G401 (cell line): Measurements from ENCODE around the gene ZBTB40. TPM values are rescaled to one million over a fixed set of nuclear protein-coding genes. Genes with fewer than 3 reads are reported as not detected.

Experiments used
- DNase-seq: peaks from one replicate; pipeline ENCODE4 v3.0.0-alpha.2; 2015; ENCODE audit warnings: low spot score
- in situ Hi-C: cut with HindIII; loops from 2 replicates; pipeline ENCODE4 v1.10.0; 2016; ENCODE audit warnings: low sequenced_read_pairs, mixed read lengths
- total RNA-seq: library from RNA; depleted of rRNA; stranded (reverse); fragments of >200 nt; shearing (Covaris generic); gene quantifications from 2 replicates; pipeline ENCODE4 v1.2.3, GENCODE V29; 2014; rRNA removed

ZBTB40 gene, protein sequence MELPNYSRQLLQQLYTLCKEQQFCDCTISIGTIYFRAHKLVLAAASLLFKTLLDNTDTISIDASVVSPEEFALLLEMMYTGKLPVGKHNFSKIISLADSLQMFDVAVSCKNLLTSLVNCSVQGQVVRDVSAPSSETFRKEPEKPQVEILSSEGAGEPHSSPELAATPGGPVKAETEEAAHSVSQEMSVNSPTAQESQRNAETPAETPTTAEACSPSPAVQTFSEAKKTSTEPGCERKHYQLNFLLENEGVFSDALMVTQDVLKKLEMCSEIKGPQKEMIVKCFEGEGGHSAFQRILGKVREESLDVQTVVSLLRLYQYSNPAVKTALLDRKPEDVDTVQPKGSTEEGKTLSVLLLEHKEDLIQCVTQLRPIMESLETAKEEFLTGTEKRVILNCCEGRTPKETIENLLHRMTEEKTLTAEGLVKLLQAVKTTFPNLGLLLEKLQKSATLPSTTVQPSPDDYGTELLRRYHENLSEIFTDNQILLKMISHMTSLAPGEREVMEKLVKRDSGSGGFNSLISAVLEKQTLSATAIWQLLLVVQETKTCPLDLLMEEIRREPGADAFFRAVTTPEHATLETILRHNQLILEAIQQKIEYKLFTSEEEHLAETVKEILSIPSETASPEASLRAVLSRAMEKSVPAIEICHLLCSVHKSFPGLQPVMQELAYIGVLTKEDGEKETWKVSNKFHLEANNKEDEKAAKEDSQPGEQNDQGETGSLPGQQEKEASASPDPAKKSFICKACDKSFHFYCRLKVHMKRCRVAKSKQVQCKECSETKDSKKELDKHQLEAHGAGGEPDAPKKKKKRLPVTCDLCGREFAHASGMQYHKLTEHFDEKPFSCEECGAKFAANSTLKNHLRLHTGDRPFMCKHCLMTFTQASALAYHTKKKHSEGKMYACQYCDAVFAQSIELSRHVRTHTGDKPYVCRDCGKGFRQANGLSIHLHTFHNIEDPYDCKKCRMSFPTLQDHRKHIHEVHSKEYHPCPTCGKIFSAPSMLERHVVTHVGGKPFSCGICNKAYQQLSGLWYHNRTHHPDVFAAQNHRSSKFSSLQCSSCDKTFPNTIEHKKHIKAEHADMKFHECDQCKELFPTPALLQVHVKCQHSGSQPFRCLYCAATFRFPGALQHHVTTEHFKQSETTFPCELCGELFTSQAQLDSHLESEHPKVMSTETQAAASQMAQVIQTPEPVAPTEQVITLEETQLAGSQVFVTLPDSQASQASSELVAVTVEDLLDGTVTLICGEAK
- total RNA-seq, result 6.9 and 9.8 TPM in 2 replicates

GRCh38 chr1:22451702-22452480 lies at the start of gene ZBTB40:
ZBTB40 (plus strand) TSS chr1:22451851; CDS start chr1:22489949, 38,098 bp downstream.
- DNase-seq, result peak; percentile 96
- in situ Hi-C loops, result no loop called here

GRCh38 chr1:22402356-22403053 lies 49.1 kb upstream of the ZBTB40 start:
- no peak for DNase-seq
- in situ Hi-C loops, result no loop called here

- in situ Hi-C loops, result no loop called here
Measured at GRCh38 chr1:22404486-22404885, 47.2 kb upstream of the ZBTB40 start.

DNA sequence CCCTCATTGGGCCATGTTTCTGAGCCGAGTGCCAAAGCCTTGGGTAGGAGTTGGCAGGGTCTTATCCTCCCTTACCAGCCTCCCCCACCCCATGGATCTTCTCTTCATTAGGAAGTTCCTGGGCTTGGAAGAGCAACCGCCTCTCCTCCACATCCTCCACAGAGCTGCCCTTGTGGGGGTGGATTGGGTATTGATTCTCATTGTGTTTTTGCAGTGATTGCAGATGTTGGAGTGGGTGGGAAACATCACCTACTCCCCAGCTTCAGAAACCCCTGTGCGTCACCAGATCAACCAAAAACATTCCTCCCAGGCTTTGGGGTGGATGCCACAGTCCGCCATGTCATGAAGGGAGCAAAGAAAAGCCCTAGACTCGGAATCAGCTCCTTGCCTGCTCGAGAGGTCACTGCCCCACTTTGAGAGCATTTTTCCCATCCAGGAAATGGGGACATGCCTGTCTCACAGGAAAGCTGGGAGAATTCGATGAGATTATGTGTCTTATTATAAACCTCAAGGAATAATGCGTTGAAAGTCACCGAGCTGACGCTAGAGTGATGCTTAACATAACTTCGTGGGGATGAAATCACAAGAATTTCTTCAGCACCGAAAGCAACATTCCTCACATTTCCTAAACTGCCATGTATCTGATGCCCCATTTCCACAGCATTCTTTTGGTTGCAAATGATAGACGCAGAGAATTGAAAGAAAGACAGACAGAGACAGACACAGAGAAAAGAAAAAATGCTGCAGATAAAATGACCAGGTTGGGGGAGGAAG lies 44.7 kb upstream of the ZBTB40 start:
- in situ Hi-C loops, result no loop called here
- no peak for DNase-seq

More at GRCh38 chr1:22404486-22404885, 47.2 kb upstream of the ZBTB40 start:
- no peak for DNase-seq

DNA sequence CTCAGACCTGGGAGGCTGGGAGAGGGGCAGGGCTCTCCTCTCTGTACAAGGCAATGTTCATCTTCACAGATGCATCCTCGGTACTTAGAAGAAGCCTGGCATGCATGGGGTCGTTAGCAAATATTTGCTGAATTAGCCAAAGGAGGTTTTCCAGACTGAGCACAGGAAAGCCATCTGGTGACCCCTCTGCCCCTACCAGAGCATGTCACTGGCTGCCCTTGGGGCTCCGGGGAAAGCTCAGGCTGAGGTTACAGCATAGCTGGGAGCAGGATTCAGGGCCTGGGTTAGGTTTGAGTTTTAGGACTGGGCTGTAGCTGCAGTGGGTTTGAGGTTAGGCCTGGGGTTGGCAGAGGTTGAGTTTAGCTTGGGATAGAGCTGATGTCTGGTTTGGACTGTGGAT lies 43.4 kb upstream of the ZBTB40 start:
- in situ Hi-C loops, result no loop called here
- DNase-seq, result no peak

DNA sequence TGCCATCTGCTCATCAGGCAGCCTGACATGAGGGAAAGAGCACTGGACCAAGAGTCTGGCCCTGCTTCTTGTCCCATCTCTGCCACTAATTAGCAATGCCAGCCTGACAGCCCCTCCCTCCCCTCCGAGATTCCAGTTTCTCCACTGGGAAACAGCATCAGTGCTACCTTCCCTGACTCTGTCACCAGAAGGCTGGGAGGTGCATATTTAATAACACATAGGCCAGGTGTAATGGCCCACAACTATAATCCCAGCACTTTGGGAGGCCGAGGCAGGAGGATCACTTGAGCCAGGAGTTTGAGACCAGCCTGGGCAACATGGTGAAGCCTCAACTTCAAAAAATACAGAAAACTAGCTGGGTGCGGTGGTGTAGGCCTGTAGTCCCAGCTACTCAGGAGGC lies 41.2 kb upstream of the ZBTB40 start:
- in situ Hi-C loops, result no loop called here

DNA sequence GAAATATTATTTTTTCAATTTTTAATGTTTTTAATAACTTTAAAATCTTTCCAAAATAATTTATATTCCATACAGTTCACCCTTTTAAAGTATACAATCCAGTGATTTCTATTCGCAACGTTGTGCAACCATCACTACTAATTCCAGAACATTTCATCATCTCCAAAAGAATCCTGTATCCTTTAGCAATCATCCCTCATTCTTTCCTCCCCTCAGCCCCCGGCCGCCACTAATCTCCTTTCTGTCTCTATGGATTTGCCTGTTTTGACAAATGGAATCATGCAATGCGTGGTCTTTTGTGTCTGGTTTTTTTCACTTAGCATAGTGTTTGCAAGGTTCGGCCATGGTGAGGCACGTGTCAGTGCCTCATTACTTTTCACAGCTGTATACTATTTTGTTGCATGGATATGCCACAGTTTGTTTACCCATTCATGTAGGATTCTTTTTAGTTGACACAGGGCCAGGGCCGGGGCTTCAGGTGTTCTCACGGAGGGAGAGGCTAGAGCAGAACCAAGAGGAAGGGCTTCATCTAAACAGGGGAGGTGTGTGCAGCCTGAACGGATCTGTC lies 40.6 kb upstream of the ZBTB40 start:
- DNase-seq, result no peak
- in situ Hi-C loops, result no loop called here

More for the DNA sequence above, 41.2 kb upstream of the ZBTB40 start:
- DNase-seq, result no peak

GRCh38 chr1:22411589-22411988 lies 40.1 kb upstream of the ZBTB40 start:
- in situ Hi-C loops, result no loop called here
- no peak for DNase-seq

- in situ Hi-C loops, result no loop called here
- DNase-seq, result no peak
Measured at GRCh38 chr1:22412932-22413727, 38.5 kb upstream of the ZBTB40 start.

GRCh38 chr1:22413799-22414198 lies 37.9 kb upstream of the ZBTB40 start:
- in situ Hi-C loops, result no loop called here
- DNase-seq, result no peak

GRCh38 chr1:22414244-22414751 lies 37.4 kb upstream of the ZBTB40 start:
- no peak for DNase-seq
- in situ Hi-C loops, result no loop called here

GRCh38 chr1:22415489-22415888 lies 36.2 kb upstream of the ZBTB40 start:
- DNase-seq, result no peak
- in situ Hi-C loops, result no loop called here

- peak; percentile 50 for DNase-seq
- in situ Hi-C loops, result no loop called here
Measured at GRCh38 chr1:22416555-22417454, 34.8 kb upstream of the ZBTB40 start.

GRCh38 chr1:22417466-22417865 lies 34.2 kb upstream of the ZBTB40 start:
- DNase-seq, result no peak
- in situ Hi-C loops, result no loop called here

DNA sequence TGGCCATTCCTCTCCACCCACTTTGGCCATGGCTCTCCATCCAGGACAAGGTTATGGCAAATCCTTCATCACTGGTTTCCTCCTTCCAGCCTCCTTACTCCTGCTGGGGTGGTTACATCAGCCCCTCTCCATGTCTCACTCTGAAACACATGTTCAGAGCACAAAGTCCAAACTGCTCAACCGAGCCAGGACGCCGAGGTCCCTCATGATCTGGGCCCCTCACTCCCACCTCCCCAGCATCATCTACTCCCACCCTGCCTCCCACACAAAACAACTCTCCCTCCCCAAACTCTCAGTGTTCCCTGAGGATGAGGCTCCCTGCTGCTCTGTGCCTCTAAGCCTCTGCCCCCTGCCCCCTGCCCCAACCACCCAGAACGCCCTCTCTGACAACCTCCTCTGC lies 33.3 kb upstream of the ZBTB40 start:
- DNase-seq, result no peak
- in situ Hi-C loops, result no loop called here
